ENCODE data around the gene ETV6. TPM values are rescaled to one million over a fixed set of nuclear protein-coding genes. Genes with fewer than 3 reads are reported as not detected.

Gene ETV6
- total RNA-seq, 1 donor from 2014 or later = 14.7 TPM

GRCh38 chr12:11815397-11815796 lies 165.9 kb downstream of the ETV6 start:
- H3K4me1 ChIP-seq = peaks cover 43% of the 10 kb centered on the region

GRCh38 chr12:11819643-11820042 lies 170.2 kb downstream of the ETV6 start:
- DNase-seq (ENCODE audit: extremely low spot score in 2 of 2) = no peak
- intact Hi-C loops (cut with DNase I) = no loop called here

More at GRCh38 chr12:11815397-11815796, 165.9 kb downstream of the ETV6 start:
- no peak for TF ChIP-seq POLR2A (IDR thresholded peaks at IDR 0.05)
- TF ChIP-seq POLR2AphosphoS5 (IDR thresholded peaks at IDR 0.05; ENCODE audit: insufficient read depth in 1 of 2, low read depth in 1 of 2) = no peak
- no peak for TF ChIP-seq CTCF (IDR thresholded peaks at IDR 0.05)
- intact Hi-C loops (cut with DNase I) = no loop called here
- Histone ChIP-seq H3K27ac (no peak overlapping the region), H3K27me3 (no peaks in the 10 kb centered on the region), H3K4me3 (no peak overlapping the region), H3K9me3 (no peaks in the 10 kb centered on the region), H3K36me3 (no peaks in the 10 kb centered on the region)
- DNase-seq (ENCODE audit: extremely low spot score in 2 of 2) = no peak

DNA sequence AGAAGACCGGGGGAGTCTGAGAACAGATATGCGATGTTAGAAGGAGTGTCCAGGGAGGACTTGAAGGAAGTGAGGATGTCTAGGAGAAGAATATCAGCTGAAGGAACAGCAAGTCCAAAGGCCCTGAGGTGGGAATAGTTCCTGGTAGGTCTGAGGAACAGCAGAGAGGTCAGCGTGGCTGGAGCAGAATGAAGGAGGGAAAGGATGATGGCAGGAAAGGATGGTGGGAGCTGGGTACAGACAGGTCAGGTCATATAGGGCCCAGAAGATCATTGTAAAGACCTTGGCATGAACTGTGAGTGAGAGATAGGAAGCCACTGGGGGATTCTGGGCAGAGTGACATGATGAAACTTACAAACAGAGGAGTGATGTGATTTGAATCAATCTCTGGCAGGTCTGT lies 171.0 kb downstream of the ETV6 start:
- intact Hi-C loops (cut with DNase I) = no loop called here
- Histone ChIP-seq H3K36me3 (no peaks in the 10 kb centered on the region), H3K9me3 (no peaks in the 10 kb centered on the region), H3K27me3 (no peaks in the 10 kb centered on the region), H3K4me3 (no peak overlapping the region), H3K27ac (no peak overlapping the region), H3K4me1 (peaks cover 12% of the 10 kb centered on the region)
- TF ChIP-seq CTCF (IDR thresholded peaks at IDR 0.05) (no peak), POLR2AphosphoS5 (IDR thresholded peaks at IDR 0.05; ENCODE audit: insufficient read depth in 1 of 2, low read depth in 1 of 2) (no peak), POLR2A (IDR thresholded peaks at IDR 0.05) (no peak)
- no peak for DNase-seq (ENCODE audit: extremely low spot score in 2 of 2)

More at GRCh38 chr12:11819643-11820042, 170.2 kb downstream of the ETV6 start:
- H3K27ac ChIP-seq = no peak overlapping the region
- no peak overlapping the region for H3K4me3 ChIP-seq
- H3K27me3 ChIP-seq = no peaks in the 10 kb centered on the region
- TF ChIP-seq POLR2AphosphoS5 (IDR thresholded peaks at IDR 0.05; ENCODE audit: insufficient read depth in 1 of 2, low read depth in 1 of 2) (no peak), CTCF (IDR thresholded peaks at IDR 0.05) (no peak), POLR2A (IDR thresholded peaks at IDR 0.05) (no peak)
- H3K4me1 ChIP-seq = peaks cover 18% of the 10 kb centered on the region
- no peaks in the 10 kb centered on the region for H3K9me3 ChIP-seq
- no peaks in the 10 kb centered on the region for H3K36me3 ChIP-seq

DNA sequence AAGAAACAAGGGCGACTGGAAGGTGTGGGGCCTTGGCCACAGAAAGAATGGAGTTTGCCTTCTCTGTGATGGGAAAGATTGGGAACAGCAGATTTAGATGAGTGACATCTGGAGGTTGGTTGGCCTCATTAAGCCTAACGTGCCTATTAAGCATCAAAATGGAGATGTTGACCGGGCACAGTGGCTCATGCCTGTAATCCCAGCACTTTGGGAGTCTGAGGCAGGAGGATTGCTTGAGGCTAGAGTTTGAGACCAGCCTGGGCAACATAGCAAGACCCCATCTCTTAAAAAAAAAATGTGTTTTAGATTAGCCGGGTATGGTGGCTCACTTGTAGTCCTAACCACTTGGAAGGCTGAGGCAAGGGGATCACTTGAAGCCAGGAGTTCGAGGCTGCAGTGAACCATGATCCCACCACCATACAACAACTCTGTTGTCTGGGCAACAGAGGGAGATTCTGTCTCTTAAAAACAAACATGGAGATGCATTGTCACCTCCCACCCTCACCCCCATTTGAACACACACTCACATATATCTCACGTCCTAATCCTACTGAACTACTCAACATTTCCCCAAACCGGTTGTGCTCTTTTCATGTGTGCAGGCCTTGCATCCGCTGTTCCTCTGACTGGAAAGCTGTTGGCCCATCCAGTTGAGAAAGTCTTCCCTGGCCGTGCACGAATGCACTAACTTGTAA lies 172.1 kb downstream of the ETV6 start:
- Histone ChIP-seq H3K27ac (no peak overlapping the region), H3K4me1 (peaks cover 12% of the 10 kb centered on the region), H3K4me3 (no peak overlapping the region)

More for the DNA sequence above, 172.1 kb downstream of the ETV6 start:
- Histone ChIP-seq H3K9me3 (no peaks in the 10 kb centered on the region), H3K36me3 (no peaks in the 10 kb centered on the region), H3K27me3 (no peaks in the 10 kb centered on the region)
- TF ChIP-seq CTCF (IDR thresholded peaks at IDR 0.05) = no peak
- intact Hi-C loops (cut with DNase I) = no loop called here
- no peak for DNase-seq (ENCODE audit: extremely low spot score in 2 of 2)

Data from vagina (tissue), 2 donors.